ENCODE results near the gene XPR1. TPM values are rescaled to one million over a fixed set of nuclear protein-coding genes. Genes with fewer than 3 reads are reported as not detected.

The XPR1 gene
- total and polyA plus RNA-seq, 2 donors (not counting 1 experiment from before 2014, with no cell fraction given): 2.8 to 22.3 TPM

DNA sequence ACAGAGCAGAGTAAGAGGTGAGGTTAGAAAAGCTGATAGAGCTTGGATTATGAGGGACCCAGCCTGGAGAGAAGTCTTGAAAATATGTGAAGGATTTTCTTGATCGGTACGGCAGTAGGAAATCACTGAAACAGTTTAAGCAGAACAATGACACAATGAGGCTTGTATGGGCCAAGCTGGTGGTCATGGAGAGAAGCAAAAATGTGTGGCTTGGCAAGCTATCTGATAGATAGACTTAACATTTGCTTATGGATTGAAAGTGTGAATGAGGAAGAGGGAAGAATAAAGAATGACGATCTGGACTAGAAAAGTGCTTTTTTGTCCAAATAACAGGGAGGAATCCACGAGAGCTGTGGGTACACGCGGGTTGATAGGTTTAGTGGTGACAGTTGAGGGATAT lies 15.4 kb upstream of the XPR1 start:
- H3K27me3 ChIP-seq (replicated peaks in 1 of 4; ENCODE audit: control extremely low read depth in 1 of 4, control insufficient read depth in 3 of 4, insufficient read depth in 4 of 4, low read length in 3 of 4): no peaks in the 10 kb centered on the region
- Mint-ChIP-seq H3K4me3 (no peak overlapping the region), H3K27ac (no peak overlapping the region), H3K4me1 (peaks cover 3% of the 10 kb centered on the region), H3K27me3 (no peaks in the 10 kb centered on the region), H3K9me3 (ENCODE audit: insufficient read depth) (no peaks in the 10 kb centered on the region)
- no peaks in the 10 kb centered on the region for H3K36me3 ChIP-seq (replicated peaks in 1 of 2; ENCODE audit: control extremely low read depth in 1 of 2, control insufficient read depth in 1 of 2, extremely low read depth in 1 of 2, insufficient read depth in 2 of 2, low read length in 1 of 2)
- ATAC-seq (ENCODE audit: low read depth): no peak
- H3K4me2 ChIP-seq (replicated peaks; ENCODE audit: low read depth, low read length, poor library complexity, severe bottlenecking): no peak overlapping the region
- ChIA-PET CTCF (interaction anchor here (0.7 to 1.3 kb wide), 2 partner anchors 82 to 546 kb away, joined by 3 read pairs; no protein-coding TSS in a partner anchor), POLR2A (no interaction called here)
- H3K9ac ChIP-seq (ENCODE audit: low read length): no peak overlapping the region
- 96% methylated on average over 6 of the region's 6 CpGs for WGBS (ENCODE audit: insufficient coverage)
- intact Hi-C loops (cut with micrococcal nuclease): no loop called here
- H3K4me1 ChIP-seq (ENCODE audit: control insufficient read depth in 2 of 2, insufficient read depth in 2 of 2, low read length in 2 of 2): peaks cover 0 to 5% of the 10 kb centered on the region in 2 donors
- no peaks in the 10 kb centered on the region for H3K79me2 ChIP-seq (ENCODE audit: control insufficient read depth, insufficient read depth, low read length)
- TF ChIP-seq, protein P1, sequence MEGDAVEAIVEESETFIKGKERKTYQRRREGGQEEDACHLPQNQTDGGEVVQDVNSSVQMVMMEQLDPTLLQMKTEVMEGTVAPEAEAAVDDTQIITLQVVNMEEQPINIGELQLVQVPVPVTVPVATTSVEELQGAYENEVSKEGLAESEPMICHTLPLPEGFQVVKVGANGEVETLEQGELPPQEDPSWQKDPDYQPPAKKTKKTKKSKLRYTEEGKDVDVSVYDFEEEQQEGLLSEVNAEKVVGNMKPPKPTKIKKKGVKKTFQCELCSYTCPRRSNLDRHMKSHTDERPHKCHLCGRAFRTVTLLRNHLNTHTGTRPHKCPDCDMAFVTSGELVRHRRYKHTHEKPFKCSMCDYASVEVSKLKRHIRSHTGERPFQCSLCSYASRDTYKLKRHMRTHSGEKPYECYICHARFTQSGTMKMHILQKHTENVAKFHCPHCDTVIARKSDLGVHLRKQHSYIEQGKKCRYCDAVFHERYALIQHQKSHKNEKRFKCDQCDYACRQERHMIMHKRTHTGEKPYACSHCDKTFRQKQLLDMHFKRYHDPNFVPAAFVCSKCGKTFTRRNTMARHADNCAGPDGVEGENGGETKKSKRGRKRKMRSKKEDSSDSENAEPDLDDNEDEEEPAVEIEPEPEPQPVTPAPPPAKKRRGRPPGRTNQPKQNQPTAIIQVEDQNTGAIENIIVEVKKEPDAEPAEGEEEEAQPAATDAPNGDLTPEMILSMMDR (IDR thresholded peaks at IDR 0.05): no peak
- no peak for TF ChIP-seq EZH2 (IDR thresholded peaks at IDR 0.05; ENCODE audit: borderline replicate concordance, insufficient read depth, low read depth, low read length, poor library complexity, severe bottlenecking)
- no peak overlapping the region for H2AFZ ChIP-seq (ENCODE audit: insufficient read depth, low read depth, low read length, poor library complexity, severe bottlenecking)
- no peak overlapping the region for H3K27ac ChIP-seq (ENCODE audit: low read length in 2 of 2)
- no peak overlapping the region for H3K4me3 ChIP-seq (ENCODE audit: control extremely low read depth in 1 of 5, extremely low read depth in 1 of 5, insufficient read depth in 1 of 5, low read depth in 2 of 5, low read length in 4 of 5)
- H3K9me3 ChIP-seq (ENCODE audit: control extremely low read depth in 1 of 3, control insufficient read depth in 2 of 3, insufficient read depth in 1 of 3, low read length in 2 of 3): no peaks in the 10 kb centered on the region
- DNase-seq: no peak
- H4K20me1 ChIP-seq (ENCODE audit: control insufficient read depth, insufficient read depth, low read length, poor library complexity, severe bottlenecking): no peaks in the 10 kb centered on the region

DNA sequence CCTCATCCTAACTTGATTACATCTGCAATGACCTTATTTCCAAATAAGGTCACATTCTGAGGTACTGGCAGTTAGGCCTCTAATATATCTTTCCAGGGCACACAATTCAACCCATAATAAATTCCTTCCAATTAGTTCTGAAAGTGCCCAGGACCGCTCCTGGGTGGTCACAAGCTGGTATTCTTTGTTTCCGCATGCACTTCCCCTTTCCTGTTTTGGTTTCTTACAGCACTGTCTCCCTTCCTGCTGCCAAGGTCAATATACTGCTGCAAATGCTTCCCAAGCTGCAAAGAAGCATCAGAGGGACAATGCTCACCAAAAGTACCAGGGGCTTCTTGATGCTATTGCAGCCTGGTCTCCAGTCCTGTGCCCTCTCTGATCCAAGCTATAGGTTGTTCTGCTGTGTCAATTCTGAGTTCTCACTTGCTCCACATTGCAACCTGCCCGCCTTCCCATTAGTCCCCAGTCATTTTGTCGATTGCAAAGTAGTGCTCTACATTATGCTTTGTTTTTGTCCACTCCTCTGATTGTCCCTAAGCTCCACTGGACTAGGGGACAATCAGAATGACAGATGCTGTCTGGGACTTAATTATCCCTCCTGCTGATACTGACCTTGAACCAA lies 13.9 kb upstream of the XPR1 start:
- 63% methylated on average over 4 of the region's 4 CpGs for WGBS (ENCODE audit: insufficient coverage)
- Histone ChIP-seq H3K4me1 (ENCODE audit: control insufficient read depth in 2 of 2, insufficient read depth in 2 of 2, low read length in 2 of 2) (peaks cover 0 to 4% of the 10 kb centered on the region in 2 donors), H3K4me2 (replicated peaks; ENCODE audit: low read depth, low read length, poor library complexity, severe bottlenecking) (no peak overlapping the region), H3K4me3 (ENCODE audit: control extremely low read depth in 1 of 5, extremely low read depth in 1 of 5, insufficient read depth in 1 of 5, low read depth in 2 of 5, low read length in 4 of 5) (no peak overlapping the region), H3K9me3 (ENCODE audit: control extremely low read depth in 1 of 3, control insufficient read depth in 2 of 3, insufficient read depth in 1 of 3, low read length in 2 of 3) (no peaks in the 10 kb centered on the region), H3K36me3 (replicated peaks in 1 of 2; ENCODE audit: control extremely low read depth in 1 of 2, control insufficient read depth in 1 of 2, extremely low read depth in 1 of 2, insufficient read depth in 2 of 2, low read length in 1 of 2) (no peaks in the 10 kb centered on the region), H3K27ac (ENCODE audit: low read length in 2 of 2) (no peak overlapping the region), H3K79me2 (ENCODE audit: control insufficient read depth, insufficient read depth, low read length) (no peaks in the 10 kb centered on the region), H3K9ac (ENCODE audit: low read length) (no peak overlapping the region), H4K20me1 (ENCODE audit: control insufficient read depth, insufficient read depth, low read length, poor library complexity, severe bottlenecking) (no peaks in the 10 kb centered on the region), H3K27me3 (replicated peaks in 1 of 4; ENCODE audit: control extremely low read depth in 1 of 4, control insufficient read depth in 3 of 4, insufficient read depth in 4 of 4, low read length in 3 of 4) (no peaks in the 10 kb centered on the region), H2AFZ (ENCODE audit: insufficient read depth, low read depth, low read length, poor library complexity, severe bottlenecking) (no peak overlapping the region)
- Mint-ChIP-seq H3K4me1 (no peaks in the 10 kb centered on the region), H3K27ac (no peak overlapping the region), H3K9me3 (ENCODE audit: insufficient read depth) (no peaks in the 10 kb centered on the region), H3K27me3 (no peaks in the 10 kb centered on the region), H3K4me3 (no peak overlapping the region)
- ATAC-seq (ENCODE audit: low read depth): no peak
- DNase-seq: no peak
- ChIA-PET POLR2A (no interaction called here), CTCF (interaction anchor here (1.3 kb wide), 1 partner anchor 545 kb away, joined by 3 read pairs; no protein-coding TSS in a partner anchor)
- intact Hi-C loops (cut with micrococcal nuclease): no loop called here
- TF ChIP-seq, protein P1 (IDR thresholded peaks at IDR 0.05): no peak
- TF ChIP-seq EZH2 (IDR thresholded peaks at IDR 0.05; ENCODE audit: borderline replicate concordance, insufficient read depth, low read depth, low read length, poor library complexity, severe bottlenecking): no peak

Data from B cell (primary cell).